HCT116 (cell line): ENCODE measurements around the gene CD247.

Experiments
- CEBPB ChIP-seq: IDR thresholded peaks from 2 replicates; pipeline ENCODE4 v1.6.1; 2012; ENCODE audit warnings: low read depth
- CTCF ChIP-seq, 3 experiments: fragments of 200-600 bp in 1 of 3; sonication (generic) in 1 of 3; IDR thresholded peaks in 2 of 3; conservative IDR thresholded peaks in 1 of 3; 2 replicates each; pipeline ENCODE4 v1.5.1; 2012 to 2017; ENCODE audit warnings: low read depth in 2 of 3, low read length in 2 of 3, antibody characterized with exemption in 1 of 3, borderline replicate concordance in 1 of 3, control low read depth in 1 of 3, mild to moderate bottlenecking in 1 of 3, mixed read lengths in 1 of 3, mixed run types in 1 of 3, moderate library complexity in 1 of 3; ENCODE audit not compliant: insufficient read depth in 1 of 3
- ELF1 ChIP-seq: IDR thresholded peaks from 2 replicates; pipeline ENCODE4 v1.6.1; 2012; ENCODE audit warnings: low read depth, borderline replicate concordance
- EZH2 ChIP-seq: fragments of 200-600 bp; sonication (generic); IDR thresholded peaks from 2 replicates; pipeline ENCODE4 v1.6.1; 2017; ENCODE audit warnings: antibody characterized with exemption, mixed run types
- EZH2phosphoT487 ChIP-seq: fragments of 200-600 bp; IDR thresholded peaks from 2 replicates; pipeline ENCODE4 v1.6.1; 2018; ENCODE audit warnings: antibody characterized with exemption, borderline replicate concordance
- POLR2A ChIP-seq: IDR thresholded peaks from 2 replicates; pipeline ENCODE4 v1.7.0; 2011; ENCODE audit warnings: borderline replicate concordance; ENCODE audit not compliant: insufficient read depth, insufficient read length; ENCODE audit errors: extremely low read depth
- RAD21 ChIP-seq: IDR thresholded peaks from 2 replicates; pipeline ENCODE4 v1.6.1; 2012; ENCODE audit warnings: low read depth, mild to moderate bottlenecking
- REST ChIP-seq: IDR thresholded peaks from 2 replicates; pipeline ENCODE4 v1.6.1; 2012; ENCODE audit warnings: low read depth
- SIN3A ChIP-seq: IDR thresholded peaks from 2 replicates; pipeline ENCODE4 v1.6.1; 2012; ENCODE audit warnings: low read depth
- SP1 ChIP-seq: IDR thresholded peaks from 2 replicates; pipeline ENCODE4 v1.6.1; 2012; ENCODE audit warnings: low read depth
- YY1 ChIP-seq: IDR thresholded peaks from 2 replicates; pipeline ENCODE4 v1.6.1; 2011; ENCODE audit warnings: low read length, low read depth, moderate library complexity, mild to moderate bottlenecking; ENCODE audit not compliant: insufficient replicate concordance; ENCODE audit errors: extremely low read depth

- no peak for TF ChIP-seq CTCF (IDR thresholded peaks at IDR 0.05 in 2 of 3, conservative IDR thresholded peaks at IDR 0.05 in 1 of 3; ENCODE audit: borderline replicate concordance in 1 of 3, insufficient read depth in 1 of 3, low read depth in 2 of 3, low read length in 2 of 3)
- TF ChIP-seq CEBPB = no peak
- TF ChIP-seq REST = no peak
- TF ChIP-seq POLR2A = no peak
- no peak for TF ChIP-seq SIN3A
- no peak for TF ChIP-seq EZH2phosphoT487
- no peak for TF ChIP-seq EZH2
- TF ChIP-seq YY1 = no peak
- TF ChIP-seq ELF1 = no peak
- no peak for TF ChIP-seq SP1
- no peak for TF ChIP-seq RAD21
These were observed 114.0 kb downstream of the CD247 start for GRCh38 chr1:167404161-167404888.
